ENCODE measurements around the gene ZFYVE28.

DNA sequence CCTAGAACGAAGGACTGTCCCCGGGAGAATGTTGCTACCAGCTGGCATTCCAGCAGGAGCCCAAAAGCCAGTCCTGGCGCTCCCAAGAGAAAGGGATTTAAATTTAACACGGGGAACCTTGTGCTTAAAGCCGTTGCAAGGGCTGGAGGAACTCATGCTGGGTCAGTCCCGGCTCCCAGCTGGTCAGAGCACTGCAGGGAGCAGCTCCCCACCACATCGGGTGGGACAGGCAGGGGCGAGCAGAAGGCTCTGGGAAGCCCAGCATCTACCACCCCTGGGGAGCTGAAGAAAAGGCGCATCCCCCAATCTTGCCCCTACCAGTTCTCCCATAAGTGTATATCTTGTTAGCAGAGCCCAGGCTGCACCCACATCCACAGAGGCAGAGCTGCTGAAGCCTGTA, 16.0 kb upstream of the ZFYVE28 start:
- TF ChIP-seq POLR2A (IDR thresholded peaks at IDR 0.05) (no peak), CTCF (IDR thresholded peaks at IDR 0.05) (no peak), POLR2AphosphoS5 (IDR thresholded peaks at IDR 0.05) (no peak)
